ENCODE measurements around the gene ZBTB20.

DNA sequence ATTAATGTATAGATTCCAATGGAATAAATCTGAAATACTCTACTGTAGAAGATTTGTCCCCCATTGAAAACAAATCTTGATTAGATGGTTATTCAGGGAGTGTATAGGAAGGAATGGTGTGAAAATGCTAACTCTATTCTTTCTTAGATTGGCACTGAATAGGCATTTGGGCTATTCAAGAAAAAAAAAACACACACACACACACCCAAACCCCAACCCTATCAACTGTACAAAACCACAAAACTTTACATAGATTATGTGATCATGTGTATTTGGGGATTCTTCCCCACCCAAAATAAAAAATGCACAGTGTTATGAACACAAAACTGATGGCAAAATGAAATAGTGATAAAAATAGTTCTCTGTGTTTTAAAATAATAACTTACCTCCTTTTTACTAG lies 791.4 kb downstream of the ZBTB20 start:
- TF ChIP-seq POLR2A (IDR thresholded peaks at IDR 0.05) (no peak), EP300 (IDR thresholded peaks at IDR 0.05) (no peak)
- TF ChIP-seq, protein P1, sequence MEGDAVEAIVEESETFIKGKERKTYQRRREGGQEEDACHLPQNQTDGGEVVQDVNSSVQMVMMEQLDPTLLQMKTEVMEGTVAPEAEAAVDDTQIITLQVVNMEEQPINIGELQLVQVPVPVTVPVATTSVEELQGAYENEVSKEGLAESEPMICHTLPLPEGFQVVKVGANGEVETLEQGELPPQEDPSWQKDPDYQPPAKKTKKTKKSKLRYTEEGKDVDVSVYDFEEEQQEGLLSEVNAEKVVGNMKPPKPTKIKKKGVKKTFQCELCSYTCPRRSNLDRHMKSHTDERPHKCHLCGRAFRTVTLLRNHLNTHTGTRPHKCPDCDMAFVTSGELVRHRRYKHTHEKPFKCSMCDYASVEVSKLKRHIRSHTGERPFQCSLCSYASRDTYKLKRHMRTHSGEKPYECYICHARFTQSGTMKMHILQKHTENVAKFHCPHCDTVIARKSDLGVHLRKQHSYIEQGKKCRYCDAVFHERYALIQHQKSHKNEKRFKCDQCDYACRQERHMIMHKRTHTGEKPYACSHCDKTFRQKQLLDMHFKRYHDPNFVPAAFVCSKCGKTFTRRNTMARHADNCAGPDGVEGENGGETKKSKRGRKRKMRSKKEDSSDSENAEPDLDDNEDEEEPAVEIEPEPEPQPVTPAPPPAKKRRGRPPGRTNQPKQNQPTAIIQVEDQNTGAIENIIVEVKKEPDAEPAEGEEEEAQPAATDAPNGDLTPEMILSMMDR (IDR thresholded peaks at IDR 0.05): no peak
